ENCODE data around the gene IGF2.

IGF2 gene

DNA sequence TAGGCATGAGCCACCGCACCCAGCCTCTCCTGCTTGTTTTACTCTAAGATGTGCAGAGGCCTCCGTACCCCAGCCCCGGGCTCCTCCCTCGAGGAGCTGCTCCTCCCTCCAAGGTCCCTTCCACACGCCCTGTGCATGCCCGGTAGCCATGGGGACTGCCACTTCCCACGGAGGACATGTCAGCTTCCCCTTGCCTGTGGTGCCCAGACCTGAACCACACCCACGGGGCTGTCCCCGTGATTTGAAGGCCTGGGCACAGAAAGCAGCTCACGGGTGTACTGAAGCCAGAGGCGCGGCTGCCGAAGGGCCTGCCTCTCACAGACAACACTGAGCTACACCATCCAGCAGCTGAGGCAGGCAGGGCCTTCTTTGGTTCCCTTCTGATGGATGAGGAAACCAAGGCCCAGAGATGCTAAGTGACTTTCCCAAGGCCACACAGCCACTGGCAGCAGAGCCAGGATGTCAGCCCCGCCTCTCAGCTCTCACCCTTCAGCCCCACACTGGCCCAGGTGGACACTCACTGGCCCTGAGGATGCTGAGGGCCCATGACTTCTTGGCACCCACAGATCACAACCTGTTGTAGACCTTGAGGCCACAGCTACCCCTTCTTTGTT lies 14.5 kb upstream of the IGF2 start:
- DNase-seq = no peak

DNA sequence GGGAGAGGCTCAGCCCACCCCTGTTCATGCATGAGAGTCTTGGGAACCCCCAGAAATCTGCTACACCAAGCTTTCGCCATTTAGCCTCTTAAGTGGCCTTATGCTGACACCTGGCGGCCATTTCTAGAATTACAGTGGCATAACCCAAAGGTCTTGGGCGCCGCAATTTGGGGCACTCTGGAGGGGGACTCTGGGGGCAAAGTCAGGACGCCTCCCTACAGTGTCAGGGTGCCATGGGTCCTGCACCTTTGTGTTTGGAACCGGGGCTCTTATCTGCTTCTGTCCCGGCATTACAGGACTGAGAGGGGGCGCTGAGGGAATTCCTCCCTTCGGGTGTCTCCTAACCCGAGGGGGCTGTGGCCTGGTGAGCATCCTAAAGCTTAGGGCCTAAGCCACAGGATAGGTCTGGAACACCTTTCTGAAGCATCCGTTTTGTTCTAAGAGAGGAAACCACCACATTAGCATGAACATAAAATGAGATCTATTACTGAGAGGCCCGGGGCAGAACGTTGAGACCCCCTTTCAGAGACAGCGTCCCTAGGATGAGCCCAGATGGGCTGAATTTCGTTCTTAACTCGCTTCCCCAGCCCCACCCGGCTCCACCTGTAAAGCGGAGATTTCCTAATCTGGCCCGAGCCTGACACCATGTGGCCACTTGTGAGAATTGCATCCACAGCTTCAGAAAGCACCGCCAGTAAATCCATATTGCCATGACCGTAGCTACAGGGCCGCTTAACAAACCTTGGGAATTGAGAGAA lies 12.5 kb upstream of the IGF2 start:
- DNase-seq = peak; percentile 76 to 77

DNA sequence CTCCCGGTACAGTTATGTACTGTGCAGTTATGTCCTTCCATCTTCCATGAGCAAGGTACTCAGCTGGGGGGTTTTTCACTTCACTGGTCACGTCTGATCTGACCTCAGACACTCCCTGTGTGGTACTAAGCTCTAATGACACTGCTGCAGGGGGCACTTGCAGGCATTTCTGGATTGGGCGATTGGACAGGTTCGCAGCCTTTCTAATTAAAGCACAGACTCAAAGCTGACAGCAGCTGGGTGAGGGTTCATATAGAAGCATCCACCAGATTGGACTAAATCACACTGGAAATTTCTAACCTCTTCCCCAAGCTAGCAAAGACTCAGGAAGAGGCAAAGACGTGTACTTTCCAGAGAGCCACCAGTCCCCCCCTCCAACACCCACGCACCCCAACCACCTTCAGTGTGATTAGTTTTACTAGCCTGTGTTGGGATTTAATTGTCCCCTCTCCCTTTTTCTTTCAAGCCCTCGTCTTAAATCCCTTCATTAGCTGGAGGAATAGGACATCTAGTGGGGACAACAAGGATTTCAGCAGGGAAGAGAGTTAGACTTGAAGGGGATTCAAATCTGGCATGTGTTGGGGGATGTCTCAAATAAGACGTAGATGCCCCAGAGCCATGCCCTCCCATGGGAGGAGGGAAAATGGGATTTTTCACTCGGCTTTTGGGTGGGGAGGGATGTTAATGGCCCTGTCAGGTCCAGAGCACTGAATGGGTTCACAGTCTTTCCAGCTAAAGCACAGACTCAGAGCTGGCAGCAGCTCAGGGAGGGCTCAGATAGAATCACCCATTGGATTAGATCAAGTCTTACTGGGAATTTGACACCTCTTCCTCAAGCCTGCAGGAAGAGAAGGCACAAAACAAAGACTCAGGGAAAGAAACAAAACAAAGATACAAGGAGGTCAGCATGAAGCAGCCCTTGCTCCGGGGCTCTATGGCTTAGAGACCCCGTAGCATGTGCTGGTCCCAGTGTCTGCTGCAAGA lies 11.0 kb upstream of the IGF2 start:
- DNase-seq = no peak

DNA sequence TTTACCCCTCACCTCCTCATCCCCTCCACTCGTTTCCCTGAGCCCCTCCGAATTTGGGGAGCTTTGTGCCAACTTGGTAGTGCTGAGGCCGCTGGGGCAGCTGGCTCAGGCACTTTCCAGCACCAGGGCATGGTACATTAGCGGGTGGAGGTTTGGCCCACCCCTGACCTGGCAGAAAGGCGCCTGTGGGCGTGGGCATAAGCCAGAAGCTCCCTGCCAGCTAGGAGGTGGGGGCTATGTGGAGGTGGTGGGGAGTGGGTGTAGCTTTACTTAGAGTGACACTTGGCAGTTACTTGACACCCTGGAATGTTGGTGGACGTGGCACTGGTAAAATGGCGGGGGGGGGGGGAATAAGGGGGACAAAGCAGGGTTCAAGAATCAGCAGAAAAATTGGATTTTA lies 10.3 kb upstream of the IGF2 start:
- no peak for DNase-seq

DNA sequence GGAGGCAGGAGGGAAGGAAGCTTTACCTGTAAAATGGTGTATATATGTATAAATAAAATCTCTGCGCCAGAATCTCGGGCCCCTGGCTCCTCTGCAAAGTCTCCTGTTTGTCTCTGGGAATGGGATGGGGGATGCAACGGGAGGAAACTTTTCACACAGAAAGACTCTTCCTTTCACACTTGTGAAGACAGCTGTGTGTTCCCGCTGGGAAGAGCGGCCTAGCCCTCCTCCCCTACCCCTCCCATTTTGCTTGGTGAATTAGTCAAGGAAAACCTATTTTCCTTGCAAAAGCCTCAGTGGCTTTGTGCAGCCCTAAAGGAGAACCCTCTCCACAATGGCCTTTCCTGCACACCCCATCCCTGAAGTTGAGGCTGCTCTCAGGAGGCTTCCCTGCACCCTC lies 9.4 kb upstream of the IGF2 start:
- DNase-seq = no peak

DNA sequence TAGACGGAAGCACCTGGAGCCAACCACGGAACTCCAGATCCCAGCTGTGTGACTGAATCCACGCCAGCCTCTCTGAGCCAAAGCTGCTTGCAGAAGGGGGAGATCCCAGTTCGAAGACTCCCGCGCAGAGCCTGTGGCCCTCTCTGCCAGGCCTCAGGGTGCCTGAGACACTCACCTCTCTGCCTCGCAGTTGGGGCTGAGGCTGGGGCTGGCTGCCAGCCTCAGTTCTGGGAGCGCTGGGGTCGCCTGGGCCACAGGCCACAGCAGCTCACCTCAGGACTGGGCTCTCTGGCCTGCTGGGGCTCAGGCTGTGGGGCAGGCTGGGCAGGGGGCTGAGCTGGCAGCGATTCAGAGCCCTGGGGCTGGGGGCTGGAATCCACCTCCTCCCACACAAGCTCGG lies 8.2 kb upstream of the IGF2 start:
- DNase-seq = no peak

DNA sequence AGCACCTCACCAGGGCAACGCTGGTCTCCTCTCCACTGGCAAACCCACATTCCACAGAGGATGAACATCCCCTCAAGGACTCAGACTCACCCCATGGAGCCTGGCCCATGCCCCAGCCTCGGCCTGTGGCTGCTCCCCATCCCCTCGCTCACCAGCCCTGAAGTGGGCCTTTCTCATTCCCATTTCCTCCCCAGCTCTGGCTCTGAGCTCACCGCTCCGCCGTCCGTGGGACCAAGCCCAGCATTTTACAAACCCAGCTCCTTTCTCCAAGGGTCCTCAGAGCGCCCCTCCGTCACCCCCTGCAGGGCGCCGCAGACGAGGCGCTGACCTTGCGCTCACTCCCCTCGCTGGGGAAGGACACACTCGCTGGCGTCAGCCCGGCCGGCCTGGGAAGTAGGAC lies 6.9 kb upstream of the IGF2 start:
- DNase-seq = no peak

DNA sequence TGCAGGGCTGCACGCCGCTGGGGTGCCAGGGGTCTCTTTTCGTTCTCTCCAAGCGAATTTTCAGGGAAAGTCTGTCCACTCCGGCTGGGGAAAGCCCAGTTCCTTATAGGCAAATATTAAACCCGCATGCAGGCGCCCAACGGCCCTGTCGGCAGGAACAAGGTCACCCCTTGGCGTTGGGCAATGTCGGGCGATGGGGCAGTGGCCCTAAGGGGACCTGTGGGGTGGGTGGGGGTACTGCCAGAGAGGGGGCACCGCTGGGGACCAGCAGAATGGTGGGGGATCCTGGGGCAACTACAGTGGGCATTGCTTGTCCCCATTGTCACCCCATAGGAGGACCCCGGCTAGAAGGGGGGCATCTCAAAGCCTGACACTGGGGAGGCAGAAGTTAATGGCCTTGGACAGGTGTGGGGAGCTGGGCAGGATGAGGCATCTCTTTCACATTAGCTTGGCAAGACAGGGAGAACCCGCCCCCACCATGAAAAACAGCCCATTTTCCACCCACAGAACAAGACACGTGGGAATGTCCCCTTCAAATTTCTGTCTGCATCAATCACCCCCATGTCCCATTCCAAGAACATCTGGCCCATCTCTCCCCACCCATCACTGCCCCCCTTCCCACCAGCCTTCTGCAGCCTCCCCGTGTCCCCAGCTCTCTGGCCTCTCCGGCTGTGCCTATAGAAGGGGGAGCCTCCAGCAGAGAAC lies 5.5 kb upstream of the IGF2 start:
- no peak for DNase-seq

DNA sequence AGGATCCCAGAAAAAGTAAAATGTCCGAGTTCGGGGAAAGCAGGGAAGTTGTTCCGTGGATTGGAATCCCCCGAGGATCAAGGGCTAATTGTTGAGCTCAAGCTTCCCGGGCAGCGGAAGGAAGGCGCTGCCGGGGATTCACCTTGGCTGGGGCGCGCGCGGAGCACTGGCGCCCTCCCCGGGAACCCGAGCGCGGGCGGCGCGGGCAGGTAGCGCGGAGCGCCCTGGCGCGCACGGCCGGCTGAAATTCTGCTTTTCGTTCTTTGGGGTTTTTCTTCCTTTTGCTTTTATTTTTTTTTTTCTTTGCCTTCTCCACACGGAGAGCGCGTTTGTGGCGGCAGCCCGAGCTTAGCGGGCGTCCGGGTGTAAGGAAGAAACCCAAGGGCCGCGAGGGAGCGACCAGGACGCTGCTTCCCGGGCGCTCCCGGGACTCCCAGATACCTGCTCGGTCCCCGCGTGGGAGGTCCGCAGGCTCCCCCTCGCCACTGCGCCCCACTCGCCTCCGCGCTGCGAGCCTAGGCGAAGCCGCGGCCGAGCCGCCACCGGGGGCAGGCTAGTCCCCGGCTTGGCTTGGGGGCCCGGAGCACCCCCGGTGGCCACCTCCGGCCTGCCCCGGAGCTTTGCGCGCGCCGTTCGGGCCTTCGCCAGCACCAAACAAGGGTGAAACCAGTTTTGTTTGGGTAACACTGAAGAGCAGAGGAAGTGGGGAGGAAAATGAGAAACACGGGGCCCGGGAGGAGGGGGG lies 4.8 kb upstream of the IGF2 start:
- DNase-seq = no peak

DNA sequence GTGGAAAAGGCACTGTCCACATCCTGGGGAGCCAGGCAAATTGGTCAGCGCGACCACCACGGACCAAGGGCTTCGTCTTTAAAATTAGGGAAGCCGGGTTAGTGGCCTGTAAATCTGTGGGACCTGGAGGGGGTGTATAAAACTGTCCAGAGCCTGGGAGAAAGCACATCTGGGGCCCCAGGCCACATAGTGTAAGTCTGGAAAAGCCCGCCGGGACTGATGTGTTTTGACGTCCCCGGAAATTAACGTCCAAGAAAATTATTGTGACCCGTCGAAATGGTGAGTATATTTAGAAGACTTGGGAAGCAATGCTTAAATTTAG lies 4.2 kb upstream of the IGF2 start:
- DNase-seq = no peak

DNA sequence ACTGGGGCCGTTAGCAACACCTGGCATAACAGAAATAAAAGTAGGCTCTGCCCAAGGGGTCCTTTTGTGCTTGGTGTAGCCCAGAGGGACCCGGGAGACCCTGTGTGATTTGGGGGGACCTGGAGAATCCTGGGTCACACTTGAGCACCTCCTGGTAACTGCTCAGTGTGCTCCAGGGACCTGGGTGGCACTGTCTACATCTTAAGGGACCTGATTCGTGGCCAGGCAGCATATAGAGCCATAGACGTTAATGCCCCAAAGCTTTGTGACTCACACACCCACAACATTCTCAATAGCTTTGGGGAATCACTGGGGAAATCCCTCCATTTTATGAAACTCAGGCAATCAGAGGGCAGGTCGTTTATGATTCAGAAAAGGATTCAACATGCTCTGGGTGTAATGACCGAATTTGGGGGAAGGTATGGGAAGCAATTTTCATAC lies 3.6 kb upstream of the IGF2 start:
- peak; percentile 30 to 43 for DNase-seq

DNA sequence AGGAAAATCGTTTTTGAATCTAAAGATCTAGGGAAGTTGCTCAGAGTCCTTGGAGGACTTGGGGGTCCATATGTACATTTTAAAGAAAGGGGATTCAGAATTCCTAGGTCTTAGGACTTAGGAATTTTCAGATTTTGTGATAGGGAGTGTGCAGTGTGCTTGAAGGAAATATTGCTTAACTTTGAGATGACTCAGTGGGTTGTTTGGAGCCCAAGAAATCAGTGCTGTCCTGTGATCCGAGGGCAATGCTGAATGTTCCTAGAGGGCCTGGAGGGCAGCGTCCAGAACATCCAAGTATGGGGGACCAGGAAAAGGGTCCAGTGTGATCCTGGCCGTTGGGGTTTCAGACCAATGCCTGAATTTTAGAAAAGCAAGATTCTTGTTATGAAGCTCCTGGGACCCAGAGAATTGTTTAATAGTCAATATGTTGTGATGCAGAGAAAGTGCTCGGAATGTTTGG lies 3.1 kb upstream of the IGF2 start:
- no peak for DNase-seq

DNA sequence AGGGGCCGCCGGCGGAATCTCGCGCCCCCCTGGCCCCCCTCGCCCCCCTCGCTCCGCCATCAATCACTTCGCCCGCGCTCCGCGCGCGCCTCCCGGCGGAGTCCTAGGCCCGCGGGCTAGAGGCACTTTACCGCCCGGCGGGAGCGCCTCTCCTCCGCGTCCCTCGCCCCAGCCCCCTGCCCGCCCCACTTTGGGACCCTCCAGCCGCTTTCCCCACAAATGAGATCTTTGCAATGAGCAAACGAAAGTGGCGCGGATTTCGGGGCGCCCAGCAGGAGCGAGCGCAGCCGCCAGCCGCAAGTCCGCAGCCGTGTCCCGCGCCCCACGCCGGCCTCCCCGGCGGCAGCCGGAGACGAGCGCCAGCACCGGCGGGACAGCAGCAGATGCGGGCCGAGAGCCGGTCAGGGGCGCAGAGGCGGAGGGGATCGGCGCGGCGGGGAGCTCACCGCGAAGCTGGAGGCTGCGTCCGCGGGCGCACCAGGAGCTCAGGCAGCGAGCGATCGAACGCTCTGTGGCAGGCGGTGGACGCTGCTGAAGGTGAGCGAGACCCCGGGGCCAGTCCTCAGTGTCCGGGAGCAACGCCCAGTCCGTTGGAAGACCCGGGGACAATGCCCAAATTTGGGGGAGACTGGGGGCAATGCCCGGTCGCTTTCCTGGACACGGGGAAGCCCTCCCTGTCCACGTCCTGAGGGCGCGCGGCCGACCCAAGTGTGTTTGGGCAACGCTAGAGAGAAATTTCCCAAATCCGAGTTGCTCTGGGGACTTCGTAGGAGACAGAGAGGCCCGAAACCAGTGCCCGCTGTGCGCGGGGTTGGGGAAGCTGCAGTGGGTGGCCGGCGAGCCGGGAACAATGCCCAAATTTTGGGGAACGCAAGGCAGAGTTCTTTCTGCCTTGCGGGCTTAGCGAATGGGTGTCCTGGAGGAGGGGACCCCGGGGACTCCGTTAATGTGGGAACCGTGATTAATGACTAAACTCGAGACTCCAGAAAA lies 1.5 kb upstream of the IGF2 start:
- DNase-seq = no peak

DNA sequence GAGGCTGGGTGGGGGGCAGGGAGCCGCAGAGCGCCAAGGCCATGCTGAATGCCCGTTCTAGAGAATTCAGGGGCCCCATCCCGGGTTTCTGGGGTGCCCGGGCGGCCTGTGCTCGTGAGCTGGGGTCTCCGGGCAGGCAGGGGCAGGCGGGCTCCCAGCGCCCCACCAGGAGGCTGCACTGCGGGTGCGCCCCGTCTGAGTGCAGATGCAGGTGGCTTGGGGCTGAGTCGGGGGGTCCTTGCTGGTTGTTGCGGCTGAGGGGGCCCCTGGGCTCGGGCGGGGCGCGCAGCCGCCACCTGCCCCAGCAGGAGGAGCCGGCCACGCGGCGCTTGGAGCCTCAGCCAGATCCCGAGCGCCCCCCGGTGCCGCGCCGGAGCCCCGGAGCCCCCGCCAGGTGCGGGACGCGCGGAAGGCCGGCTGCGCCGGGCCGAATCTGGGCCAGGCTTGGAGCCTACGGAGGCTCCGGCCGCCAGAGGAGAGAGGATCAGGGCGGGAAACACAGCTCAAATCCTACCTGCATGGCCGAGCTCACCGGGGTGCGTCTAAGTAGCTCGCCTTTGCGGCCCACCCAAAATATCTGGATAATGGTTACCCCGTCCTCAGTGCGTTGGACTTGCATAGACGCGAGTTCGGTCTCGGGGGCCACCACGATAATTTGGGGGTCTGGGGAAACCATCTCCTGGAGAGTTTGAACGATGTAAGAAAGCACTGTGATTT lies 590 bp upstream of the IGF2 start:
- DNase-seq = no peak

DNA sequence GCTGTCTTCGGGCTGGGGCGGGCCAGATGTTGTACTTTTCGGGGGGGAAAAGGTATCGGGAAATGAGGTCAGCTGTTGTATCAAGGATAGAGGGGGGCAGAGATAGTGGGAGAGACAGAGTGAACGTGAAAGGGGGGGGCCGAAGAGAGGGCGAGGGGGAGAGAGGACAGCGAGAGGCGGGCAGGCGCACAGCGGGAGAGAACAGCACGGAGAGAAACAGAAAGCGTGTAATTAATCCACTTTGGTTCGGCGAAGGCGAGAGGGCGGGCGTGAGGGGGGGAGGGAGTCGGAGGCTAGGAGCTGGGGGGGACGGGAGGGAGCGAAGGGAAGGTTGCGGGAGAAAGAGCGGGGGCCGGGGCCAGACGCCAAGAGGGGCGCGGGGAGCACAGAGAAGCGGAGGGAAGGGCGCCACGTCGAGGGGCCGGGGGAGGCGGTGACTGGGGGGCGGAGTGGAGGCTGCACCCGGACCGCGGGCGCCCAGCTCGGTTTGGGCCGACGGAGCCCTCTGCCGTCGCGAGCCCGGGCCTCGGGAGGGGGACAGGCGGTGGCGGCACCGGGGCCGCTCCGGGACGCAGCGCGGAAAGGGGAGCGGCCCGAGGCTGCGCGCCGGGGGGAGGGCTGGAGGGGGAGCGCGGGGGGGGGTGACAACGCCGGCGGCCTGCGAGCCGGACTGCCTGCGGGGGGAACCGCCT lies 612 bp downstream of the IGF2 start:
- DNase-seq = no peak

DNA sequence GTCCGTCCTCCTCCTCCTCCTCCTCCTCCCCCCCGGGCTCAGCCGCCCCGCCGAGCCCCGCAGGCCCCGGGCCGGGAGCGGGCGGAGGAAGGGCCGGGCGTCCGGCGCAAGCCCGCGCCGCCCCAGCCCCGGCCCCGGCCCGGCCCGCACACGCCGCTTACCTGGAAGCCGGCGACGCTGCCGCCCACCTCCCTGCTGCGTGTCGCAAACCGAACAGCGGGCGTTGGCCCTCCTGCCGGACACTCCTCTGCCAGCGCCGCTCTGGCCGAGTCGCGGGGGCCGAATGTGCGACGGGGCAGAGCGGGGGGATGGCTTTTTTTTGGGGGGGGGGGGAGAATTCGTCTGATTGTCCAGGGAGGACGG lies 1.1 kb downstream of the IGF2 start:
- DNase-seq = no peak

DNA sequence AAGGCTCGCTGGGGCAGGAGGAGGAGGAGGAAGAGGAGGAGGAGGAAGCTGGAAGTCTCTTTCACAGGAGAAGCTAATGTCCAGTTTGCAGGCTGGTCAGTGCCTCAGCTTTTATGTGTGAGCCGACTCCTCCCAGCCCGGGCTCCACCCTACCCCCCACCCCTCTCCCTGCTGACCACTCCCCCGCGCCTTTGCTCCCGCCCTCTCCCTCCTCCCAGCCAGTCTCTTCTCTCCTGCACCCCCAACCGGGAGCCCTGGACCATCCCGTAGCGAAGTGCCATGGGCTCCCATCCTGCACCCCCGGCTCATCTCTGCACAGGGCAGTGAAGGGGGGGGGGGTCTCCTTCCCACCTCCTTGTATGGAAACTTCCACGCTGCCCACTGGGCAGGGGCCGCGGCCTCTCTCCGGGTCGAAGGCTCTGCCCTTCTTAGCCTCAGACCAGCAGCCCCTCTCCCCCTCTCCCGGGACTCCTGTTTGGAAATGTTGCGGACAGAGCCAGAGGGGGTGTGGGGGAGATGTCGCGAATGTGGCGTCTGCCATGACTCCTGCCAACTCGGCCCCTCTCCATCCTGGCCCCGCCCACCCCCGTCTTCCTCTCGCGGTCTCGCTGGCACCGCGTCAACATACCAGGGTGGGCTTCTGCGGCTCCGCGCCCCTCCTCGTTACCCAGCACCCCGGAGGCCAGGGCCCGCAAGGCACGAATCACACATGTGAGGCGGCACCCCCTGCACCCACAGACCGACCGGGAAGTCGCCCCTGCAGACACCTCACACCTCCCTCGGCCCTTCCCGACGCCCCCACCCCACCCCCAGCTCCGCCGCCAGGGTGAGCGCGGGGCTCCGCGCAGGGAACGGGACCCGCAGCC lies 1.8 kb downstream of the IGF2 start:
- no peak for DNase-seq

DNA sequence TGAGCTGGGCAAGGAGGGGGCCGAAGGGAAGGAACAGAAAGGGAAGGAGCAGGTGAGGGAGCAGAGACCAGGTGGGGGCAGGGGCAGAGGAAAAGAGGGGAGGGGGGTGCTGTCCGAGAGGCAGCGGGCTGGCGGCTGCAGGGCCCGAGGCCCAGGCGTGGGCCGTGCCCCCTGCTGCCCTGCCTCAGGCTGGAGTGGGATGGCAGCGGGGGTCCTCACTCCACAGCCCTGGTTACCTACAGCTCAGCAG lies 2.3 kb downstream of the IGF2 start:
- DNase-seq = no peak
